ACC112 (cell line): ENCODE data around the gene DACH1.

Experiments
- H2AFZ ChIP-seq: fragments of 200-600 bp; sonication (generic); one replicate; pipeline ENCODE4 v1.6.0; 2017; ENCODE audit warnings: antibody characterized with exemption, low read length; ENCODE audit not compliant: unreplicated experiment
- H3K27ac ChIP-seq: fragments of 200-600 bp; sonication (generic); 2 replicates; pipeline ENCODE4 v1.5.1; 2014; ENCODE audit warnings: low read depth, mild to moderate bottlenecking, antibody characterized with exemption, low read length, moderate library complexity
- H3K27me3 ChIP-seq: fragments of 200-600 bp; sonication (generic); 2 replicates; pipeline ENCODE4 v1.6.1; 2014; ENCODE audit warnings: mild to moderate bottlenecking, antibody characterized with exemption, low read length, moderate library complexity, mixed read lengths; ENCODE audit not compliant: insufficient read depth
- H3K36me3 ChIP-seq: fragments of 200-600 bp; sonication (generic); 2 replicates; pipeline ENCODE4 v1.6.1; 2016; ENCODE audit warnings: mild to moderate bottlenecking, antibody characterized with exemption, low read length, moderate library complexity, mixed read lengths; ENCODE audit not compliant: insufficient read depth
- H3K4me1 ChIP-seq: fragments of 200-600 bp; sonication (generic); one replicate; pipeline ENCODE4 v1.6.1; 2016; ENCODE audit warnings: low read length, mixed read lengths; ENCODE audit not compliant: insufficient read depth, unreplicated experiment, control insufficient read depth
- H3K4me3 ChIP-seq: fragments of 200-600 bp; sonication (generic); 2 replicates; pipeline ENCODE4 v1.5.1; 2014; ENCODE audit warnings: mild to moderate bottlenecking, low read depth, low read length
- H3K79me2 ChIP-seq: fragments of 200-600 bp; sonication (generic); one replicate; pipeline ENCODE4 v1.6.0; 2016; ENCODE audit warnings: low read length; ENCODE audit not compliant: control insufficient read depth, unreplicated experiment, insufficient read depth

The DACH1 gene

GRCh38 chr13:71589032-71589431 is 278.0 kb downstream of the DACH1 start:
- H3K36me3 ChIP-seq: no peaks in the 10 kb centered on the region
- H3K4me3 ChIP-seq: no peak overlapping the region
- H3K79me2 ChIP-seq: no peaks in the 10 kb centered on the region
- H3K27ac ChIP-seq: no peak overlapping the region
- no peaks in the 10 kb centered on the region for H3K27me3 ChIP-seq
- no peak overlapping the region for H2AFZ ChIP-seq
- H3K4me1 ChIP-seq: no peaks in the 10 kb centered on the region

DNA sequence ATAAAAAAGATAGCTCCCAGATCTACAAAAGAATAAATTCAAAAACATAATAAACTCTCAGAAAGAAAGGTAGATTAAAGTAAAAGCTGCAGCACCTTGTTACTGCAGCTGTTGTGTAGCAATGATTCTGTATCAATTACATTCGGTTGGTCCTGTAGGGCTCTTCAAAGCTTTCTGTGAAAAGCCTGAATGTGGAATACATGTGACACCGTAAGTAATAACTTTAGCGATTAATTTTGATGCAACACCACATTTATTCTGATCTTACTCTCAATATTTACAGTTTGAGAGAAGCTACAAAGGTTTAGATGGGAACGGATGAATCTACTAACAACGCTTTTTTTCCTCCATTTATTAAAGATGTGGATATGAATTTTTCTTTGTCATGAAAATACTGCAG is 279.2 kb downstream of the DACH1 start:
- no peaks in the 10 kb centered on the region for H3K27me3 ChIP-seq
- H3K4me3 ChIP-seq: no peak overlapping the region
- no peak overlapping the region for H3K27ac ChIP-seq
- no peaks in the 10 kb centered on the region for H3K36me3 ChIP-seq
- no peaks in the 10 kb centered on the region for H3K4me1 ChIP-seq
- H2AFZ ChIP-seq: no peak overlapping the region
- H3K79me2 ChIP-seq: no peaks in the 10 kb centered on the region

- Histone ChIP-seq H3K4me1 (no peaks in the 10 kb centered on the region), H3K36me3 (no peaks in the 10 kb centered on the region), H2AFZ (no peak overlapping the region), H3K79me2 (no peaks in the 10 kb centered on the region), H3K27ac (no peak overlapping the region), H3K27me3 (no peaks in the 10 kb centered on the region), H3K4me3 (no peak overlapping the region)
Measured at GRCh38 chr13:71587193-71587592, 279.8 kb downstream of the DACH1 start.

GRCh38 chr13:71583581-71583980 is 283.4 kb downstream of the DACH1 start:
- H3K27ac ChIP-seq: no peak overlapping the region
- H3K79me2 ChIP-seq: no peaks in the 10 kb centered on the region
- no peak overlapping the region for H2AFZ ChIP-seq
- no peaks in the 10 kb centered on the region for H3K27me3 ChIP-seq
- H3K4me1 ChIP-seq: no peaks in the 10 kb centered on the region
- no peaks in the 10 kb centered on the region for H3K36me3 ChIP-seq
- H3K4me3 ChIP-seq: no peak overlapping the region

DNA sequence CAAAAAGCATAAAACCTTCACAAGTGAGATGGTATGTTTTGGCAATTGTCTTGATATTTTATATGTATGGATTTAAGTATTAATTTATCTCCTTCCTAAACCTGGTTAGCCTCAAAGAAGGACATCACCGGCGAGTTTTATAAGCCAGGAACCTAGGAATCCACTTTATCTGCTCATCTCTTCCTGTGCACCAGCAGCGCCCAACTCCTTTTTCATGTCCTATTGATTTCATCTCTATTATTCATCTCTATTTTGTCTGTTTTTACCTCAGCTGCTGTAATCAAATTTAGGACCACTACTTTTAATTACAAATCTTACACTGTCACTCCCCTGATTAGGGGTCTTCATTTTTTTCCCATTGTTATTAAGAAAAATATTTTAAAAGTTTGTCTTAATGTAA is 286.4 kb downstream of the DACH1 start:
- no peaks in the 10 kb centered on the region for H3K27me3 ChIP-seq
- H3K4me1 ChIP-seq: no peaks in the 10 kb centered on the region
- no peaks in the 10 kb centered on the region for H3K79me2 ChIP-seq
- H3K27ac ChIP-seq: no peak overlapping the region
- no peak overlapping the region for H2AFZ ChIP-seq
- no peaks in the 10 kb centered on the region for H3K36me3 ChIP-seq
- H3K4me3 ChIP-seq: no peak overlapping the region

DNA sequence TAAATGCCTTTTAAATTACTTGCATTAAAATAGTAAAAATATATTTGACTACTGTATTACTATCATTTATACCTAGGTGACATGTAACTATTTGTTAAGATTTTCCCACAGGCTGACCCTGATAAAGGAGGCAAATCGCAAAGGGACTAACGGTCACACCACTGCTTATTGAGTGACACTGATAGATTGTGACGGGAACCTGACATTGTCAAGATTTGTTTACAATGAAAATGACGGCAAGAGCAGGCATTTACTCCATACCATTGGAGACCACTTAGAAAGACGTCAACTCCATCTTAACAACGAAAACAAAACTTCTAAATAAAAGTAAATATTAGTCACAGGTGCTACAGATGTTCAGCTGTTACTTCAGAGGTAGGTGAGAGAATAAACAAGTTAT is 289.0 kb downstream of the DACH1 start:
- Histone ChIP-seq H3K4me3 (no peak overlapping the region), H3K27ac (no peak overlapping the region), H3K36me3 (no peaks in the 10 kb centered on the region), H3K27me3 (no peaks in the 10 kb centered on the region), H2AFZ (no peak overlapping the region), H3K4me1 (no peaks in the 10 kb centered on the region), H3K79me2 (no peaks in the 10 kb centered on the region)

DNA sequence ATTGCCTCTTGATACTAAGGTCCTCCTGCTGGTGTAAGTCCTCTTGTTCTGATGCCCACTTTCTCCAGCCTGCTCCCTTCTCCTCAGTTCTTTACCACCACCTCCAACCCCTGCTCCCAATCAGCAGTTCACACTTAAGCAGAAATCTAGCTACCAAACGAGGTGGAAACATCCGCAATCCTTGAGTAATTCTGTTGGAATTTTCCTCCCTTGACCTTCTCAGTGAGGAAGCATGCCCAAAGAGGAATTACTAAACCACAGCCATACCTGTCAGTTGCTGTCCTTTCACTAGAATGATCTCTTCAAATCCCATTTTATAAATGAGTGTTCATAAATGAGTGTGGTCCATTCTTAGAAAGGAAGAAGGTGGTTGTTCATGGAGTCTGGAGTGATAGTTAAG is 289.9 kb downstream of the DACH1 start:
- Histone ChIP-seq H3K79me2 (no peaks in the 10 kb centered on the region), H3K27ac (no peak overlapping the region), H2AFZ (no peak overlapping the region), H3K4me1 (no peaks in the 10 kb centered on the region), H3K27me3 (no peaks in the 10 kb centered on the region), H3K4me3 (no peak overlapping the region), H3K36me3 (no peaks in the 10 kb centered on the region)

DNA sequence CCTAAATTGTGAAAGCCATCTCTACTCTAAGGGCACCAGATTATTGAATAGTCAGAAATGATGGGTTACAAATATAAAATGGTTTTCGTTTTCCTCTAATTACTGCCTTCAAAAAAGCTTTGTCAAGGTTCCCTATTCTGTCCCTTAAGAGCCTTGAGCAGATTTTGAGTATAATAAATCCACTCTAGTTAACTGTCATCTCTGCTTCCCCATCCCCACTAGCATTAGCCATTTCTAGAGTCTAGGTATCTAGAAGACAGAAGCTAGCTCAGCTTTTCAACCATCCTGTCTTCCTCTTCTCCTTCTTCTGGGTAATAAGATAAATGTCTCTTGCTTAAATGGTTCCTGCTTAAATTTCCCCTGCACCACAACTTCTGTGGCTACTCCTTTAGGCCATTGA is 290.4 kb downstream of the DACH1 start:
- Histone ChIP-seq H3K36me3 (no peaks in the 10 kb centered on the region), H2AFZ (no peak overlapping the region), H3K4me1 (no peaks in the 10 kb centered on the region), H3K27ac (no peak overlapping the region), H3K27me3 (no peaks in the 10 kb centered on the region), H3K4me3 (no peak overlapping the region), H3K79me2 (no peaks in the 10 kb centered on the region)

GRCh38 chr13:71546881-71547280 is 320.1 kb downstream of the DACH1 start:
- H3K36me3 ChIP-seq: no peaks in the 10 kb centered on the region
- no peak overlapping the region for H3K27ac ChIP-seq
- no peaks in the 10 kb centered on the region for H3K4me1 ChIP-seq
- no peak overlapping the region for H2AFZ ChIP-seq
- H3K27me3 ChIP-seq: no peaks in the 10 kb centered on the region
- no peak overlapping the region for H3K4me3 ChIP-seq
- no peaks in the 10 kb centered on the region for H3K79me2 ChIP-seq

GRCh38 chr13:71540098-71540497 is 326.9 kb downstream of the DACH1 start:
- no peaks in the 10 kb centered on the region for H3K79me2 ChIP-seq
- H3K27ac ChIP-seq: no peak overlapping the region
- no peak overlapping the region for H3K4me3 ChIP-seq
- no peaks in the 10 kb centered on the region for H3K27me3 ChIP-seq
- no peak overlapping the region for H2AFZ ChIP-seq
- H3K4me1 ChIP-seq: no peaks in the 10 kb centered on the region
- H3K36me3 ChIP-seq: no peaks in the 10 kb centered on the region

- Histone ChIP-seq H2AFZ (no peak overlapping the region), H3K79me2 (no peaks in the 10 kb centered on the region), H3K4me3 (no peak overlapping the region), H3K4me1 (no peaks in the 10 kb centered on the region), H3K27me3 (no peaks in the 10 kb centered on the region), H3K27ac (no peak overlapping the region), H3K36me3 (no peaks in the 10 kb centered on the region)
Measured at GRCh38 chr13:71536201-71536600, 330.8 kb downstream of the DACH1 start.
